ENCODE measurements around the gene PPP3CA. TPM values are rescaled to one million over a fixed set of nuclear protein-coding genes. Genes with fewer than 3 reads are reported as not detected.

Gene PPP3CA
- total and polyA plus RNA-seq, 8 donors, result 38.8 to 58.6 (median 54.8) TPM

DNA sequence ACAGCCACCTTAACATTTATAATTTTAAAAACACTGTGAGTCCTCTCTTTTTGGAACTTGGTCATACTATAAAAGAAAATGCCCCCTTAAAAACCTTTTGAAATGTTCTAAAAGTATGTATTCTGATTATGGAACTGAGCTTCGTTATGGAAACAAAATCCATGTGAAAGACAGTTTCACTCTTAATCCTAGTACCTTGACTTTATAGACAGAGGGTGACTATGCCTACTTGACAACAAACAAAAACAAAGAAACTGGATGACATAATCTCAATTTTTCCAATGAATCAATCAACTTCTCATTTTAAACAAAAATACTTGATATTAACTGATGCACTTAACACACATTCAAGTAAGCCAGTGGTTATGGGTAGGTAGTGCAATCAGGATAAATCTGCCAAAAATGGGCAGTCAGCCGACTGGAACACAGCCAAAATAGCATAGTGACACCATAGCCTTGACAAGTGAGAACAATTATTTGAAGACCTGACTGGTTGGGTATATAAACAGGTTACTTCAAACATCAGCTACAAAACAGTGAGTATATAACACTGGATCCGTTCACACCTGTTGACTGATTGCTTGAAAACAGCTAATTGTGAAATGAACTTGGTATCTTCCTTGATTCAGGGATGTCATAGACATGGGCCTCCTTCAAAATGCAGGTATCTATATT is 265.5 kb downstream of the PPP3CA start:
- H3K4me3 ChIP-seq, result no peak overlapping the region
- H3K27me3 ChIP-seq, result no peaks in the 10 kb centered on the region
- DNase-seq (no peak), ATAC-seq (no peak)
- no peaks in the 10 kb centered on the region for H3K4me1 ChIP-seq
- peaks cover 0 to 7% of the 10 kb centered on the region in 2 donors for H3K36me3 ChIP-seq
- H3K27ac ChIP-seq, result no peak overlapping the region
- no peaks in the 10 kb centered on the region for H3K9me3 ChIP-seq
- TF ChIP-seq, protein P1, sequence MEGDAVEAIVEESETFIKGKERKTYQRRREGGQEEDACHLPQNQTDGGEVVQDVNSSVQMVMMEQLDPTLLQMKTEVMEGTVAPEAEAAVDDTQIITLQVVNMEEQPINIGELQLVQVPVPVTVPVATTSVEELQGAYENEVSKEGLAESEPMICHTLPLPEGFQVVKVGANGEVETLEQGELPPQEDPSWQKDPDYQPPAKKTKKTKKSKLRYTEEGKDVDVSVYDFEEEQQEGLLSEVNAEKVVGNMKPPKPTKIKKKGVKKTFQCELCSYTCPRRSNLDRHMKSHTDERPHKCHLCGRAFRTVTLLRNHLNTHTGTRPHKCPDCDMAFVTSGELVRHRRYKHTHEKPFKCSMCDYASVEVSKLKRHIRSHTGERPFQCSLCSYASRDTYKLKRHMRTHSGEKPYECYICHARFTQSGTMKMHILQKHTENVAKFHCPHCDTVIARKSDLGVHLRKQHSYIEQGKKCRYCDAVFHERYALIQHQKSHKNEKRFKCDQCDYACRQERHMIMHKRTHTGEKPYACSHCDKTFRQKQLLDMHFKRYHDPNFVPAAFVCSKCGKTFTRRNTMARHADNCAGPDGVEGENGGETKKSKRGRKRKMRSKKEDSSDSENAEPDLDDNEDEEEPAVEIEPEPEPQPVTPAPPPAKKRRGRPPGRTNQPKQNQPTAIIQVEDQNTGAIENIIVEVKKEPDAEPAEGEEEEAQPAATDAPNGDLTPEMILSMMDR (IDR thresholded peaks at IDR 0.05), result no peak
- intact Hi-C loops (cut with DNase I), result no loop called here

DNA sequence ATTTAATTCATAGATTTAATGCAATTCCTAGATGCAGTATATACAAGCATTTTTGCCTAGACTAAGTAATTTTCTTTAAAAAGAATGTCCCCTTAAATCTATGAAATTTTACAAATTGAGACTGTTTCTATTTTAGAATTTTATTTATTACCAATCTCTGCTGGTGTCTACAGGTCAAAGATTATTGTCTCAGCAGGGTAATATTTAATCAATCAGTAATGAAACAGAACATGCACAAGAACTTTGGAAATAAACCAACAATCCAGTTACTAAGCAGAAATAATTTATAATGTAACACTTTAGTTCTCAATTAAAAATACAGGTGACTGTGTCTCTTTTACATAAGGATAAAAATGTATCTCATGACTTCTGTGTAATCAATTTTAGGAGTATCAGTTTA is 266.2 kb downstream of the PPP3CA start:
- H3K4me1 ChIP-seq, result no peaks in the 10 kb centered on the region
- no peaks in the 10 kb centered on the region for H3K9me3 ChIP-seq
- intact Hi-C loops (cut with DNase I), result no loop called here
- TF ChIP-seq, protein P1 (IDR thresholded peaks at IDR 0.05), result no peak
- H3K27me3 ChIP-seq, result no peaks in the 10 kb centered on the region
- no peak overlapping the region for H3K4me3 ChIP-seq
- H3K27ac ChIP-seq, result no peak overlapping the region
- H3K36me3 ChIP-seq, result peaks cover 0 to 7% of the 10 kb centered on the region in 2 donors
- DNase-seq (no peak), ATAC-seq (no peak)

DNA sequence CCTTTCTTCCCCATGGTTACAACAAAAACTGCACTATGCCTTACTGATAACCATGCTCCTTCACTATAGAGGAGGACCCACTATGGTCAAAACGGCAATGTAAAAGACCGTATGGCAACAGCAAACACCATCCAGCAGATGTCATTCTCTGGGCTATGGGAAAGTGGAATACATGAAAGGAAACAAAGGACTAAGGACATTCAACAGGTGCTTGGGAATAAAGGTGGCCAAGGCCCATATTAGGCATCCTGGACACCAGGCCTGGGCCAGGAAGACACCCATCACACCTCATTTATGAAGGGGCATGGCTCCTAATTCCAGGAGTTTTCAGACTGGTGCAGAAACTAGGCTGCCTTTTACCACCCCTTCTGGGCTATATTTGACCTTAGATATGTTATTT is 268.4 kb downstream of the PPP3CA start:
- DNase-seq, result no peak
- H3K4me3 ChIP-seq, result no peak overlapping the region
- no peak for ATAC-seq
- H3K27me3 ChIP-seq, result no peaks in the 10 kb centered on the region
- H3K27ac ChIP-seq, result no peak overlapping the region
- H3K36me3 ChIP-seq, result peaks cover 0 to 7% of the 10 kb centered on the region in 2 donors
- peaks cover 0 to 3% of the 10 kb centered on the region in 2 donors for H3K4me1 ChIP-seq
- TF ChIP-seq, protein P1 (IDR thresholded peaks at IDR 0.05), result no peak
- no peaks in the 10 kb centered on the region for H3K9me3 ChIP-seq
- intact Hi-C loops (cut with DNase I), result no loop called here

DNA sequence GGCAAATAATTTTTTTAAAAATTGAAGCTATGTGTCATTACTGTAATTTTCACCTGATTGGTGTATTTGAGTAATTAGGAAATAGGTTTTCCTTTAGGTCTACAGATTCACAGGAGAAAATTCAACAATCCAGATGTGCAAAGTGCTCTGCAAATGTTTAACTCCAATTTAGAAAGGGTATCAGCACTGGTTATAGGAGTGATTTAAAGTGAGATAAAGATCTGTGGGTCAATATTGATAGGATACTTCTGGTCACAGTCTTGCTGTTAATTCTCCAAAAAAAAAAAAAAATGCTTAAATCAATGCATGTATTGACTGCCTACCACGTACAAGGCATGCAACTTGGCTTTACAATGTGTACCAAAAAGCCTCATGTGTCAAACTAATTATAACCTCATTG is 271.3 kb downstream of the PPP3CA start:
- peaks cover 0 to 7% of the 10 kb centered on the region in 2 donors for H3K36me3 ChIP-seq
- no peaks in the 10 kb centered on the region for H3K9me3 ChIP-seq
- no peak overlapping the region for H3K27ac ChIP-seq
- H3K4me1 ChIP-seq, result peaks cover 0 to 3% of the 10 kb centered on the region in 2 donors
- intact Hi-C loops (cut with DNase I), result no loop called here
- TF ChIP-seq, protein P1 (IDR thresholded peaks at IDR 0.05), result no peak
- ATAC-seq (no peak), DNase-seq (no peak)
- H3K27me3 ChIP-seq, result no peaks in the 10 kb centered on the region
- H3K4me3 ChIP-seq, result no peak overlapping the region

DNA sequence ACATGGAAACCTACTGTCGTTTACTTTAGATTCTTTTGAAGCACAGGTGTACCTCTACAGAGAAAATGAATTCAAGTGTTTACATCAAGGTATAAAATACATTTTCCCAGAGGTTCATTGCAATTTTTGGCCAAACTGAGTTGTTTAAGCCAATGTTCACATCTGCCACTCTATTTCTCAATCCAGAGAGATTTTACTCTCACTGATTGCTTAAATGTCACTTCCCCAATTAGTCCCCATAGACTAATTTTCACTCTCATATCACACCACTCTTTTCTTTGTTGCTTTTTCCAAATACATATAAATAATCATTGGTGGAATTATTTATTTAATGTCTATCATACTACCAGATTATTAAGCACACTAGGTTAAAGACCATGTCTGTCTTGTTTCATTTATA is 271.8 kb downstream of the PPP3CA start:
- H3K4me3 ChIP-seq, result no peak overlapping the region
- no peaks in the 10 kb centered on the region for H3K9me3 ChIP-seq
- ATAC-seq (no peak), DNase-seq (no peak)
- H3K27ac ChIP-seq, result no peak overlapping the region
- intact Hi-C loops (cut with DNase I), result no loop called here
- H3K4me1 ChIP-seq, result peaks cover 0 to 3% of the 10 kb centered on the region in 2 donors
- no peaks in the 10 kb centered on the region for H3K27me3 ChIP-seq
- TF ChIP-seq, protein P1 (IDR thresholded peaks at IDR 0.05), result no peak
- H3K36me3 ChIP-seq, result peaks cover 0 to 7% of the 10 kb centered on the region in 2 donors
